NCI-H2107 (cell line): Measurements from ENCODE around the gene PPP1R3E.
A peak's percentile ranks its signal among the peaks of the same experiment; 100 is the strongest.

Source experiments
- DNase-seq: peaks from one replicate; lab custom pipeline; 2025; lab: John Stamatoyannopoulos, UW

Gene PPP1R3E

DNA sequence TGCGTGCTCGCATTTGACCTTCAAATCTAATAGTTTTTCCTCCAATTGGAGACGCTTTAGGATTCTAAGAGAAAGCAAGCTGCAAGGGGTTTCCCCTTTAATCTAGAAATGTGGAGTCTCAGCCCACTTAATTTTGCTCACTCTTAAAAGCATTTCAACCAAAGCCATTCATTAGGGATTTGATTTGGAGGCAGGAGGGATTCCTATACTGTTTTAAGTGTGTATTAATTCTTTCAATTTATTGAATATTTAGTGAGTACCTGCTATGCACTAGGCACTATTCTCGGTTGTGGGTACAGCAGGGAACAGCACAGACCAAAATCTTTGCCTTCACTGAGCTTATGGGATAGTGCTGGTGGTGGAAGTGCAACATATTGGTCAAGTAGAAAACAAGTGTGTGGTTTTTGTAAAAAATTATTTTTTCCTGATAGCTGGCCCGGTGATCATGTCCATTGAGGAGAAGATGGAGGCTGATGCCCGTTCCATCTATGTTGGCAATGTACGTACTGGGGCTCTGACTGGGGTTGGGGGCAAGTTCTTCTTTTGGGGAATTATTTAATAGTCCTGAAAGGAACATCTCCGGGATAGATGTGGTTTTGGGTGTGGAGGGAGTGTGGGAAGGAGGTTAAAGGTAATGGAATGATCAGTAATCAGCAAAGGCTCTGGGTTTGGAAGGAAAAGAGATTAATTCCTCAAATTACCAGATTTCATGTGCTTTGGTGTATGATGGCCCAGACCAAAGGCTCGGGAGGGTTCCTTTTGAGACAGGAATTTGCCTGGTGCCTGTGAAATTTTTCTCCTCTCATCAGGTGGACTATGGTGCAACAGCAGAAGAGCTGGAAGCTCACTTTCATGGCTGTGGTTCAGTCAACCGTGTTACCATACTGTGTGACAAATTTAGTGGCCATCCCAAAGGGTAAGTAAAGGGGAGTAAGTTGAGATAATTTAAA is 20.2 kb upstream of the PPP1R3E start:
- DNase-seq, result no peak

GRCh38 chr14:23321572-23322547 is 19.2 kb upstream of the PPP1R3E start:
- peak; percentile 24 for DNase-seq

DNA sequence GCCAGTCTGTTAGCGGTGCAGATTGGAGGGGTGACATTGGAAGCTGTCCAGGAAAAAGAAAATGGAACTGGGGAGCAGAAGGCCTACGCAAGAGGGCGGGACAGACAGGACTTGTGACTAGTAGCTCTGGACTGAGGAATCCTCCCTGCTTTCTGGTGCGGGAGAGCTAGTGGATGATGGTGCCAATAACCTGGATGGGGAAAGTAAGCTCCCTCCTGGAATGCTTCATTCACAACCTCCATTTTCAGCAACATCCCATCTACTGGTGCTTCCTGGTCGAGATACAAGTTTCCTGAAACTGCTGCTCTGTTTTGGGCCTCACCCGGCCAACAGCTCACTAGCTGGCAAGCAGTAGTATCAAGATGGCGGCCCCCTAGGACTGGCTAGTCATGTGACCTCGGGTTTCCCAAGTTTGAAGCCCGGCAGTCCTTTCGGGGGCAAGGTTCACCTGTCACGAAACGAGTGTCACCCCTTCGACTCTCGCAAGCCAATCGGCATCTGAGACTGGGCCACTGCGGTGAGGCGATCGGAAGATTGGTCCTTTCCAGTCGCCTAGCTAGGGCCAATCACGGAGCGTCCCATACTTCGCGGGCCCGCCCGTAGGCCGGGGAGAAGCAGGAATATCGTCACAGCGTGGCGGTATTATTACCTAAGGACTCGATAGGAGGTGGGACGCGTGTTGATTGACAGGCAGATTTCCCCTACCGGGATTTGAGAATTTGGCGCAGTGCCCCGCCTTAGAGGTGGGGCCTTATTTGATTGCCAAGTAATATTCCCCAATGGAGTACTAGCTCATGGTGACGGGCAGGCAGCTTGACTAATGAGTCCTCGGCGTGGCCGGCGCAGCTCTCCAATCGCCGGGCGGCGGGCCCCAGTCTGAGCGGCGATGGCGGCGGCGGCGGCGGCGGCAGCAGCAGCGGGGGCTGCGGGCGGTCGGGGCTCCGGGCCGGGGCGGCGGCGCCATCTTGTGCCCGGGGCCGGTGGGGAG is 18.2 kb upstream of the PPP1R3E start, which contains the start of gene PABPN1:
TSS of gene PABPN1 (plus strand) at position 874 of the 988 bp plus-strand sequence. CDS start at position 887, 13 bp downstream.
- peak; percentile 100 for DNase-seq

DNA sequence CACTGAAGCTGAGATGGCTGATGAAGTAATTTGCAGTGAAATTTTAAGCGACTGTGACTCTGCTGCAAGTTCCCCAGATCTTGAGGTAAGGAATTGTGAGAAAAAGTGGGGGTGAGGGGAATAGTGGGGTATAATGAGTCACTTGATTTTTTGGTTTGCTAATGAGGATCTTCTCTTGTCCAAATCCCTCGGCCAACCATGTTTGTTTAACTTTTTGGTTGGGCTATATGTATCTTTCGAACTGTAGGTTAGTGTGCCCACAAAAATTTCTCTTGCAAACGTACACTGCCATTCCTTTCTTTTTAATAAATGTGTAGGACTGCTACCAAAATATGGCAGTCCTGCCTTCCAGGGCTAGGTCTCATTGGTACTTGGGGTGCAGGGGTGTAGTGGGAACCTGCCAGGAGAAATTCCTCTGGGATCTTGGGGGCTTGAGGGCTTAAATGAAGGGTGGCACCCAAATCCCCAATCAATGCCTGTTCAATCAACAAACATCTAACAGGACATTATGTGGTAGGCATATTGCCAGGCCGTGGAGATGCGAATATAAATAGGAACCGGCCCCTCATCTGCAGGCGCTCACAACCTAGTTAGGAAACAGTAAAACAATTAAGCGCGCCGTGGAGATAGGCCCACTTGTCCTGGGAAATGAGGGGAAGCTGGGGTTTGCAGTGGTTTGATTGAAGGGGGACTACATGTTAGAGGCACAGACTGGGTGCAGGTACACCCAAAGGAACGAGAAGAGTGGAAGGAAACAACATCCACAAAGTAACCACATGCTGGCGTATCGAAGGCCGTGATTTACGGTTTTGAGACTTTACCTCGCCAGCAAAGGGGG is 17.3 kb upstream of the PPP1R3E start:
- no peak for DNase-seq

- DNase-seq, result no peak
These were observed 13.6 kb upstream of the PPP1R3E start for GRCh38 chr14:23316300-23316699.

DNA sequence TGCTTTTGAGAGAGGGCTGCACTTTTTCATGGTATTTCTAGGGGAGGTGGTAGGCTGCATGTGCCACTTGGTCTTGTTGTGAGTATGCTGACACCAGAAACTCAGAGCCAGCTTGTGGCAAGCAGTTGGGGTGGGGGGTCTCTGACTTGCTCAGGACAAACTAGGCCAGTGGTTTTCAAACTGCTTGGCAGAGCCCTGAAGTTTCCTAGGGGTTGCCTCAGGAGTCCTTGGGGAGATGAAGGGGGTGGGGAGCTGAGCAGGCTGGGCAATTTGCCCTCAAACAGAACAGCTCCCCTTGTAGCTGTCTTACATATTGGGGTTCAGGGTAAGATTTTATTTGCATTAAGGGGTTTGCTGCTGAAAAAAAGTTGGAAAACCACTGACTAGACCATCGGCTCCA is 7.9 kb upstream of the PPP1R3E start:
- DNase-seq, result no peak

- DNase-seq, result no peak
These were observed 6.2 kb upstream of the PPP1R3E start for GRCh38 chr14:23308721-23309445.

GRCh38 chr14:23307687-23308644 is 5.3 kb upstream of the PPP1R3E start:
- no peak for DNase-seq

GRCh38 chr14:23307146-23307530 is 4.5 kb upstream of the PPP1R3E start:
- DNase-seq, result no peak

DNA sequence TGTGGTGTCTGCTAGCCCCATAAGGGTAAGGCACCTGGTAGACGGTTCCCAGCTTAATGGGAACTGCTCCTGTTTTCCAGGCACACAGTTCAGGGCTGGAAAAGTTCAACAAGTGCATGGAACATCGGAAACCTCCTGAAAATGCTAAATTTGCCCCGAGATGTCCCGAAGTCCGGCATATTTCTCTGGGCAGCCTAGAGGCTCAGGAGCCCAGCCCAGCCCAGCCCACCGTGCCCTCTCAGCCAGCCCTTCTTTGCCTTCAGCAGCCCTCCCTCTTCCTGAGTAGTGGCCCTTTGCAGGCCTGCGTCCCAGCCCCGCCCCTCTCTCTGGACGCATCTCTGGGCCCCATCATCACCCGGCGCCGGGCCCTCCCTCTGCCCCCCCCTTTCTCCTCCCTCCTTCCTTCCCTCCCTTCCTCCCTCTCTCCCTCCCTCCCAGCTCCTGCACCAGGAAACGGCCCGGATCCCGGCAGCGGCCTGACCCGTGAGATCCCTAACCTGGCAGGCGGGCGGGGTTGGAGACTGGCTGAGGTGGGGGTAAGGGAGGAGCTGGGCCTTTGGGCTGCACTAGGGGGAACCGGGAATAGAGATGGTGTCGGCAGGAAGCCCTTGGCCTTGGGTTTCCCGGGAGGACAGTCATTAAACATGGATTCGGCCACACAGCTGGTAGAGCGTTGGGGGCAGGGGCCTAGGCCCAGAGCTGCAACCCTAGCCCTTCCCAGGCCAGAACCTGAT is 3.9 kb upstream of the PPP1R3E start, which contains the start of gene BCL2L2:
TSS of gene BCL2L2 (plus strand) at position 422 of the 734 bp plus-strand sequence. CDS start 935 bp downstream, outside the sequence.
- peak; percentile 90 for DNase-seq

DNA sequence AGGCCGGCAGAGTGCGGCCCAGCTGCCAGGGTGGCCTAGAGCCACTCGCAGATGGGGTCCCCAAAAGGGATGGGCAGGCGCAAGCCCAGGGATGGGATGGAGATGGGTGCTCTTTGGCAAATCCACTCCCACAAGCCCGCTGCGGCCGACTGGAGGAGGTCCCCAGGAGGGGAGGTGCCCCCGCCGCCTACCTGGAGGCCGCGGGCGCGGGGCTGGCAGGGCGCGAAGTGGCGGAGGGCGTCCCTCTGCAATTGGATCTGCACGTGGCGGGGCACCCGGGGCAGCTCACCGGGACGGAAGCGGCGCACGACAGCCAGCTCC is 730 bp downstream of the PPP1R3E start:
- DNase-seq, result no peak

DNA sequence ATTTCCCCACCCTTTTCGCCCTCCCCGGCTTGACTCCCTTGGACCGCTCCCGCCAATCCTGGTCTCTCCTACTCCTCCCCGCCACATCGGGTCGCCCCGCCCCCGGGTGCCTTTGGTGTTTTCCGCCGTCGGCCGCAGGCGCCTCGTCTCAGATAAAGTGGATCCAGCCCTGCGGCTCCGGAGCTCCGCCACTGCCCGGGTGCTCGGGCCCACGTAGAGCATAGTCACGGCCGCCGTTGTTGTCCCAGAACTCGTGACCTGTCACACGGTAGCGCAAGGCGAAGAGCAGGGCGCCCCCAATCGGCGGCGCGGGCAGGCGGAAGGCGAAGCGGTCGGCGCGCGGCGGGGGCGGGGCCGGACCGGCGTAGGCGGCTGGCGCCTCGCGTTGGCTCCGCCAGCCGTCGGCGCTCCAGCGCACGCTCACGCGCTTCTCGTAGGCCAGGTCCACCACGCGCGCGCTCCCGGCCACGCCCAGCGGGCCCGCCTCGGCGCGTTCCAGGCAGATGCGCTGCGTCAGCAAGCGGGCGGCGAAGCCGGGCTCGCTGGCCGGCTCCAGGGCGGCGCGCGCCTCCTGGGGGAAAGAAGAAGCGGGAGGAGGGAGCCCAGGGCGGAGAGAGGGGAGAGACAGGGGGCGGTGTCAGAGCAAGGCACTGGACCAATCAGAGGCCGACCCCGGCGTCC is 1.2 kb downstream of the PPP1R3E start:
- DNase-seq, result peak; percentile 100

GRCh38 chr14:23300687-23301223 is 1.9 kb downstream of the PPP1R3E start:
- no peak for DNase-seq

DNA sequence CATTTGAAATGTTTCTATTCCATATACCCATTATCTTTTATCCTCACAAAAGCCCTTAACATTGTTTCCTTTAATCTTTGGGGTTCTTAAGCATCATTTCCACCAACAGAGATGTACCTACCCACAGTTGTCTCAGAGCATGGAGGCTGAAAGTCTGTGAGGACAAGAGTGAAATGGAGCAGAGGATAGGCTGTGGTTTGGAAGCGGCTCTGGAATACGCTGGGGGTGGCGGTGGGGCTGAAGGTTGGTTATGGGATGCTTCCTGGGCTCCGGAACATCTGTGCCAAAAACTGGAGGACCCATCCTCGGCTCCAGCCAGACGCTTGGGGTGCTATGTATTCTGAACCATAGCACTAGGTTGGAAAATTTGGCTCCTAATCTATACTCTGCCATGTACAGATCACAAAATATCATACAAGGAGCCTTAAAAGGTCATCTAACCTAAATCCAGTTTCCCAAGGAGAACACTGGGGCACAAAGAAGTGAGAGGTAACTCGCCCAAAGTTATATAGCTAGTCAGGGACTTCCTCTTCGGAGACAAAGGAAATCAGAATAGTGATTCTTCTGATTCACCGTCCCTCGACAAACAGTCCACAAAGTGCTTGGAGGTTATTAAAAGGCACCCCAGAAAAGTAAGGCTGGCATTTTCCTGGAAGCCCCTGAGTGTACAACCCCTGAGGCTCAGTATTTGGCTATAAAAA is 2.5 kb downstream of the PPP1R3E start:
- DNase-seq, result no peak

DNA sequence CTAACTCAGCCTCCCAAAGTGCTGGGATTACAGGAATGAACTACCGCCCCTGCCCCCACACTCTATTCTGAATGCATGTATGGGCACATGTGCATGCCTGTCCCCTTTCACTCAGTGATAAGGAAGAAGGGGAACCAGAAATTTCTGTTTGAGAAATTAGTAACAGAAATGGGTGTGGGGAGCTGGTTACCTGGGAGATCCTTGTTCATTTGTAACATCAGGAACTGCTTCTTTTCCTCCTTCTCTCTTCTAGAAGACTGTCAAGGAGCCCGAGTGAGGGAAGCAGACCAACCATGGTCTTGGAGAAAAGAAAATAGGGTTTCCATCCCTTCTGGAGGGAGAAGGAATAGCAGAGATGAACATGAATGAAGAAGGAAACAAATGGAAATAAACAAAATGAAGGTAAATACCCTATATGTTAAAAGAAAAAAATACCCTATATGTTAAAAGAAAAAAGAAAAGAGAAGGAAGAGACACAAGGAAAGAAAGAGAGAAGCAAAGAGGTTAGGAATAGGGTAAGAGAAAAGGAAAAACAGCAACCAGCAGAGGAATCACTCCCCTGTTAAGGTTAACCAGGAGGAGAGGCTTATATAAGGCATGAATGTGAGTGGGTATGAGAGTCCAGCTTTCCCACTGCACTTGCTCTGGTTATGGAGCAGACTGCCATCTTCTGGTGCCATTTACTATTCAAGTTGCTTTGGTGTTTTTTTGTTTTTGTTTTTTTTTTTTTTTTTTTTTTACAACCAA is 3.3 kb downstream of the PPP1R3E start:
- DNase-seq, result no peak
